Lower leg skin (tissue), 3 donors: ENCODE results near the gene PREX1.

Experiments
- CTCF ChIP-seq, 3 donors: fragments of 450-650 bp; IDR thresholded peaks; one replicate each; pipeline ENCODE4 v1.5.1; 2016; ENCODE audit warnings: antibody characterized with exemption in 3 of 3, mild to moderate bottlenecking in 3 of 3, moderate library complexity in 2 of 3
- POLR2A ChIP-seq, 2 donors: fragments of 450-650 bp; IDR thresholded peaks; one replicate each; pipeline ENCODE4 v1.6.1; 2016 to 2017; ENCODE audit warnings: antibody characterized with exemption in 2 of 2, mild to moderate bottlenecking in 1 of 2, moderate library complexity in 1 of 2

GRCh38 chr20:48689388-48689787 is 138.4 kb downstream of the PREX1 start:
- TF ChIP-seq POLR2A (IDR thresholded peaks at IDR 0.05) (no peak), CTCF (IDR thresholded peaks at IDR 0.05) (no peak)
